ENCODE data around the gene TWF1. TPM values are rescaled to one million over a fixed set of nuclear protein-coding genes. Genes with fewer than 3 reads are reported as not detected.

TWF1 gene
- polyA plus RNA-seq, 3 donors from 2014 or later = 20.4 to 21.7 (median 21.3) TPM

GRCh38 chr12:43827093-43827492 lies 21.0 kb upstream of the TWF1 start:
- Mint-ChIP-seq H3K27ac (no peak overlapping the region), H3K4me1 (peaks cover 7 to 10% of the 10 kb centered on the region in 2 donors), H3K36me3 (no peaks in the 10 kb centered on the region), H3K9me3 (no peaks in the 10 kb centered on the region), H3K4me3 (no peak overlapping the region), H3K27me3 (ENCODE audit: low read depth in 3 of 3) (peaks cover 0 to 2% (median 1%) of the 10 kb centered on the region in 3 donors)
- no peak for DNase-seq

- DNase-seq = no peak
- H3K27ac Mint-ChIP-seq = no peak overlapping the region
- peaks cover 3 to 6% of the 10 kb centered on the region in 2 donors for H3K4me1 Mint-ChIP-seq
- no peaks in the 10 kb centered on the region for H3K9me3 Mint-ChIP-seq
- H3K4me3 Mint-ChIP-seq = no peak overlapping the region
- H3K27me3 Mint-ChIP-seq (ENCODE audit: low read depth in 3 of 3) = peaks cover 0 to 2% (median 1%) of the 10 kb centered on the region in 3 donors
- H3K36me3 Mint-ChIP-seq = no peaks in the 10 kb centered on the region
Observed at GRCh38 chr12:43826681-43827080, 20.6 kb upstream of the TWF1 start.

- Mint-ChIP-seq H3K4me1 (no peaks in the 10 kb centered on the region), H3K27ac (no peak overlapping the region), H3K4me3 (no peak overlapping the region), H3K27me3 (ENCODE audit: low read depth in 3 of 3) (peaks cover 0 to 2% (median 0%) of the 10 kb centered on the region in 3 donors), H3K36me3 (no peaks in the 10 kb centered on the region), H3K9me3 (no peaks in the 10 kb centered on the region)
- DNase-seq = no peak
Observed at GRCh38 chr12:43824207-43824775, 18.2 kb upstream of the TWF1 start.

- peaks cover 0 to 8% (median 4%) of the 10 kb centered on the region in 3 donors for H3K27me3 Mint-ChIP-seq (ENCODE audit: low read depth in 3 of 3)
- peak overlapping the region in 1 of 6 donors; percentile 41 for H3K27ac Mint-ChIP-seq
- H3K4me1 Mint-ChIP-seq = no peaks in the 10 kb centered on the region
- no peak for DNase-seq
- H3K36me3 Mint-ChIP-seq = no peaks in the 10 kb centered on the region
- H3K9me3 Mint-ChIP-seq = no peaks in the 10 kb centered on the region
- no peak overlapping the region for H3K4me3 Mint-ChIP-seq
Observed at GRCh38 chr12:43816168-43816567, 10.1 kb upstream of the TWF1 start.

GRCh38 chr12:43815416-43815815 lies 9.3 kb upstream of the TWF1 start:
- no peaks in the 10 kb centered on the region for H3K9me3 Mint-ChIP-seq
- H3K4me3 Mint-ChIP-seq = no peak overlapping the region
- H3K27ac Mint-ChIP-seq = no peak overlapping the region
- DNase-seq = no peak
- H3K4me1 Mint-ChIP-seq = no peaks in the 10 kb centered on the region
- H3K27me3 Mint-ChIP-seq (ENCODE audit: low read depth in 3 of 3) = peaks cover 0 to 8% (median 4%) of the 10 kb centered on the region in 3 donors
- H3K36me3 Mint-ChIP-seq = no peaks in the 10 kb centered on the region

- Mint-ChIP-seq H3K27me3 (ENCODE audit: low read depth in 3 of 3) (peaks cover 0 to 6% (median 2%) of the 10 kb centered on the region in 3 donors), H3K27ac (no peak overlapping the region), H3K9me3 (no peaks in the 10 kb centered on the region), H3K4me3 (no peak overlapping the region), H3K36me3 (no peaks in the 10 kb centered on the region), H3K4me1 (no peaks in the 10 kb centered on the region)
- DNase-seq = no peak
Observed at GRCh38 chr12:43812926-43813325, 6.8 kb upstream of the TWF1 start.

- DNase-seq = no peak
- Mint-ChIP-seq H3K36me3 (no peaks in the 10 kb centered on the region), H3K27ac (no peak overlapping the region), H3K4me3 (no peak overlapping the region), H3K4me1 (peaks cover under 1 to 4% of the 10 kb centered on the region in 2 donors), H3K27me3 (ENCODE audit: low read depth in 3 of 3) (peaks cover 0 to 6% (median 2%) of the 10 kb centered on the region in 3 donors), H3K9me3 (no peaks in the 10 kb centered on the region)
Observed at GRCh38 chr12:43812057-43812456, 5.9 kb upstream of the TWF1 start.

GRCh38 chr12:43807386-43807785 lies 1.3 kb upstream of the TWF1 start:
- DNase-seq = no peak
- H3K27me3 Mint-ChIP-seq (ENCODE audit: low read depth in 3 of 3) = peaks cover 2 to 19% (median 9%) of the 10 kb centered on the region in 3 donors
- H3K4me3 Mint-ChIP-seq = peak overlapping the region in 4 of 5 donors; percentile 99 to 100 (median 100)
- peaks cover 0 to 4% (median 4%) of the 10 kb centered on the region in 3 donors for H3K36me3 Mint-ChIP-seq
- H3K27ac Mint-ChIP-seq = peak overlapping the region; percentile 98 to 100 (median 100)
- H3K9me3 Mint-ChIP-seq = no peaks in the 10 kb centered on the region
- H3K4me1 Mint-ChIP-seq = peaks cover 31 to 46% of the 10 kb centered on the region in 2 donors

- no peak for DNase-seq
- Mint-ChIP-seq H3K27ac (peak overlapping the region; percentile 98 to 100 (median 100)), H3K27me3 (ENCODE audit: low read depth in 3 of 3) (peaks cover 2 to 15% (median 9%) of the 10 kb centered on the region in 3 donors), H3K4me3 (peak overlapping the region; percentile 99 to 100 (median 100)), H3K4me1 (peaks cover 34 to 51% of the 10 kb centered on the region in 2 donors), H3K9me3 (no peaks in the 10 kb centered on the region), H3K36me3 (peaks cover 0 to 4% (median 4%) of the 10 kb centered on the region in 3 donors)
Observed at GRCh38 chr12:43806737-43807072, 588 bp upstream of the TWF1 start.

GRCh38 chr12:43805149-43805859 lies 813 bp downstream of the TWF1 start:
- H3K27ac Mint-ChIP-seq = peak overlapping the region; percentile 90 to 100 (median 97)
- H3K36me3 Mint-ChIP-seq = peaks cover 4 to 8% (median 7%) of the 10 kb centered on the region in 3 donors
- H3K4me3 Mint-ChIP-seq = peak overlapping the region; percentile 93 to 100 (median 99)
- H3K9me3 Mint-ChIP-seq = no peaks in the 10 kb centered on the region
- peaks cover 2 to 15% (median 9%) of the 10 kb centered on the region in 3 donors for H3K27me3 Mint-ChIP-seq (ENCODE audit: low read depth in 3 of 3)
- peaks cover 34 to 51% of the 10 kb centered on the region in 2 donors for H3K4me1 Mint-ChIP-seq
- peak; percentile 1 to 12 (median 11) for DNase-seq

- peaks cover 15 to 31% (median 25%) of the 10 kb centered on the region in 3 donors for H3K36me3 Mint-ChIP-seq
- H3K9me3 Mint-ChIP-seq = no peaks in the 10 kb centered on the region
- H3K4me1 Mint-ChIP-seq = peaks cover 6 to 8% of the 10 kb centered on the region in 2 donors
- no peak for DNase-seq
- H3K27ac Mint-ChIP-seq = no peak overlapping the region
- H3K4me3 Mint-ChIP-seq = no peak overlapping the region
- H3K27me3 Mint-ChIP-seq (ENCODE audit: low read depth in 3 of 3) = no peaks in the 10 kb centered on the region
Observed at GRCh38 chr12:43797561-43798217, 8.4 kb downstream of the TWF1 start.

- H3K36me3 Mint-ChIP-seq = peaks cover 15 to 33% (median 27%) of the 10 kb centered on the region in 3 donors
- H3K4me1 Mint-ChIP-seq = peaks cover 0 to 3% of the 10 kb centered on the region in 2 donors
- peak overlapping the region in 1 of 6 donors; percentile 39 for H3K27ac Mint-ChIP-seq
- no peaks in the 10 kb centered on the region for H3K27me3 Mint-ChIP-seq (ENCODE audit: low read depth in 3 of 3)
- H3K9me3 Mint-ChIP-seq = no peaks in the 10 kb centered on the region
- no peak for DNase-seq
- no peak overlapping the region for H3K4me3 Mint-ChIP-seq
Observed at GRCh38 chr12:43795716-43796280, 10.3 kb downstream of the TWF1 start.

GRCh38 chr12:43789941-43790340 lies 16.2 kb downstream of the TWF1 start:
- Mint-ChIP-seq H3K36me3 (peaks cover 3 to 28% (median 16%) of the 10 kb centered on the region in 3 donors), H3K27me3 (ENCODE audit: low read depth in 3 of 3) (no peaks in the 10 kb centered on the region)

More at GRCh38 chr12:43789941-43790340, 16.2 kb downstream of the TWF1 start:
- Mint-ChIP-seq H3K9me3 (no peaks in the 10 kb centered on the region), H3K27ac (peak overlapping the region in 3 of 6 donors; percentile 13 to 69 (median 21)), H3K4me1 (no peaks in the 10 kb centered on the region), H3K4me3 (no peak overlapping the region)
- no peak for DNase-seq
